Kidney epithelial cell (primary cell): ENCODE results near the gene METTL16. TPM values are rescaled to one million over a fixed set of nuclear protein-coding genes. Genes with fewer than 3 reads are reported as not detected.

Experiments used
- DNase-seq: peaks from one replicate; pipeline ENCODE4 v3.0.0-alpha.2; 2010; ENCODE audit warnings: low read depth
- H3K27me3 ChIP-seq: 2 replicates; pipeline ENCODE4 v1.6.0; 2011; ENCODE audit warnings: low read length; ENCODE audit not compliant: control insufficient read depth, insufficient read depth
- H3K36me3 ChIP-seq: 2 replicates; pipeline ENCODE4 v1.5.1; 2011; ENCODE audit warnings: low read length; ENCODE audit not compliant: control insufficient read depth, insufficient read depth
- H3K4me3 ChIP-seq: 2 replicates; pipeline ENCODE4 v1.5.1; 2011; ENCODE audit warnings: low read depth, mild to moderate bottlenecking, control low read depth, low read length
- CTCF ChIP-seq: IDR thresholded peaks from 2 replicates; pipeline ENCODE4 v1.5.1; 2011; ENCODE audit warnings: mild to moderate bottlenecking, moderate library complexity, low read length, control low read depth, inconsistent platforms; ENCODE audit not compliant: insufficient read depth, poor library complexity, severe bottlenecking
- total RNA-seq: library from RNA; depleted of rRNA; stranded (reverse); fragments of >200 nt; gene quantifications from 2 replicates; pipeline ENCODE4 v1.2.3, GENCODE V29; 2015

The METTL16 gene
- total RNA-seq, 1 donor from 2014 or later, result 32.4 TPM

GRCh38 chr17:2395258-2396181 lies 116.2 kb downstream of the METTL16 start:
- no peaks in the 10 kb centered on the region for H3K27me3 ChIP-seq
- H3K4me3 ChIP-seq, result no peak overlapping the region
- TF ChIP-seq CTCF, result peak; percentile 17
- H3K36me3 ChIP-seq, result no peaks in the 10 kb centered on the region
- DNase-seq, result no peak

DNA sequence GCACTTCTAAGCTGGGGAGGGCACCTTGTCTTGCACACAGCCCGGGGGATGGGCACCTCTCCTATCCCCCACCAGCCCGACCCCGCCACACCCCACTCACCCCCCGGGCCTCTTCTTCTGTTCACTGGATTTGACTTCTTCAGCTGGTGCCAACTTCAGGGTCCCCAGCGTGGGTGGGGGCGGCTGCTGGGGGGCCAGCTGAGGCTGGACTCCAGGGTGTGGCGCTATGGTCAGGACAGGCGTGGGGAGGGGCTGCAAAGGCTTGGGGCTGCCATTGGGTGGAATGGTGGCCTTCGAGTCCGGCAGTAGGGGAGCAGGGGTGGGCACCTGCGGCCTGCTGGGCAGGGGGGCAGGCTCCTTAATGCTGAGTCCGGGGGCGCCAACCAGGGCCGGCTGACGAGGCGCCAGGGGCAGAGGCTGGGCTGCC lies 116.9 kb downstream of the METTL16 start:
- no peak for TF ChIP-seq CTCF
- Histone ChIP-seq H3K27me3 (no peaks in the 10 kb centered on the region), H3K4me3 (no peak overlapping the region), H3K36me3 (no peaks in the 10 kb centered on the region)
- no peak for DNase-seq

GRCh38 chr17:2393954-2394749 lies 117.5 kb downstream of the METTL16 start:
- Histone ChIP-seq H3K4me3 (peak overlapping the region; percentile 28), H3K36me3 (peaks cover 1% of the 10 kb centered on the region), H3K27me3 (no peaks in the 10 kb centered on the region)
- no peak for DNase-seq
- no peak for TF ChIP-seq CTCF

DNA sequence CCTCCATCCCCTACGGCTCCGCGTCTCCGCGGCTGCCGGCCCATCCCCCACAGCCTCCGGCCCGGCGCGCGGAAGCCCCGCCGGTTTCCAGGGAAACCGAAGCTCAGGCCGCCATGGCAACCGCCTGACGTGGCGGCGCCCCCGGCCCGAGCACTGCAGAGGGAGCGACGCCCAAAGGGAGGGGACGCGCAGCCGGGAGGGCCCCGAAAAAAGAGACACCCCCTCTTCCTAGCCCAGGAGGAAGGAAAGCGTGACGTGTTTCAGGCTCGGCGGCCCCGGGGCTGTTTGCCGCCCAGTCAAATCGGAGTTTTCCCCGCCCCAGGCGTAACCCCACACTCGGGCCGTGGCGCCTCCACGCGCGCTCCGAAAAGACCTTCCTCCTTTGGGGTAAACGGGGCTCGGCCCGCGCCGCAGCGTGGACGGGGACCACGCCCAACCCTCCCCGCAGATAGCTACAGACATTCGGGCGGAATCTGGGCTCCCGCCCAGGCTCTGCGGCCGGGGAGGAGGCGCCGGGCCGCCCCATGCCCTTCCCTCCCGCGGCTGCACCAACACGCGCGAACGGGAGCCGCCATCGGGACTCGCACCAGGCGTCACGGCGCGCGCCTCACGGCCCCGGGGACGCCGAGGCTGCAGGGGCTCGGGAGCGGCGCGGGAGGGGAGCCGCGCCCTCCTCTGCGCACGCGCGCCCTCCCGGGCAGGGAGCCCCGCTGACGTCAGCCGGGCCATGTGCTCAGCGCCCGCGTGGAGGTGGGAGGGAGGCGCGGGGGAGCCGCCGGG lies 118.3 kb downstream of the METTL16 start:
- Histone ChIP-seq H3K36me3 (peaks cover 1% of the 10 kb centered on the region), H3K4me3 (peak overlapping the region; percentile 69), H3K27me3 (no peaks in the 10 kb centered on the region)
- no peak for DNase-seq
- TF ChIP-seq CTCF, result no peak

DNA sequence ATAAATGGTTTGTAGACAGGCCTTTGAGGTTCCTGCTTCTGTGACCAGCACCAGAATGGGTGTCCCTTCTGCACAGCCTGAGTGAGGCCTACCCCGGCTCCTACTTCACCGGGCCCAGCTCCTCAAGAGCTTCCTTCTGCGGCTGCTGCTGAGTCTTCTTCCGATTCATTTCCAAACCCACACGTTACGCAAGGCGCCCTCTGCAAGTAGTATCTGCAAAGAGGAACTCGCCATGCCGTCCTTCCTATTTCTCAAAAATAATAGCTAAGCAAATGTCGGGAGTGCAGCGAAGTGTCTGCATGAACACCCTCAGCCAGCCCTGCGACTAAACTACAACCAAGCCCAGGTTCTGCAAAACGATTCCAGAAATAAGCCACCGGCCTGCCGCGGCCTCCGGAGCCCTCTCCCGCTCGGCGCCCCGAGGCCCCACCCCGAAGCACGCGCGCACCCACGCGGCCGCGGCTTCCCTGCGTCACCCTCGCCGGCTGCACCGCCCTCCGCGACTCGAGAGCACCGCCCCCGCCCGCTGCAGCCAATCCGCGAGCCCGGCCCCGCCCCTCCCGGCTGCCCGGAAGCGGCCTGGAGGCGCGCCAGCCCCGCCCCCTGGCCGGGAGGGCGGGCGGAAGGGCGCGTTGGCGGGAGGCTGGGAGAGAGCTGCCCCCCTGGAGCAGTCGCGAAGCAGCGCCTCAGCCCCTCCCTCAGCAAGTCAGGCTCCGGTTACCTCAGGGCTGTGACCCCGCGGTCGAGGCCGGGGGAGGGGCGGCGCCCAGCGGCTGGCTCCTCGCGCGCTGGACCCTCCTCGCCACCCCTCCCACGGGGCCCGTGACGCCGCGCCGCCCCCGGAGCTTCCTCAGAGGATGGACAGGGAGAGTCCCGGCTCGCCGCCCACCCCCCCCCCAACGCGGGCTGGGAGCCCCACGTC lies 119.2 kb downstream of the METTL16 start:
- Histone ChIP-seq H3K36me3 (peaks cover 1% of the 10 kb centered on the region), H3K27me3 (no peaks in the 10 kb centered on the region), H3K4me3 (peak overlapping the region; percentile 69)
- no peak for DNase-seq
- no peak for TF ChIP-seq CTCF
